NCI-H146 (cell line): Measurements from ENCODE around the gene C17orf58.
"Not testable (repeated sequence)": the region's sequence is repeated elsewhere in the genome, so short reads cannot be mapped to it uniquely, and the experiment has no call there.

Experiments used
- DNase-seq: peaks from one replicate; lab custom pipeline; 2025; lab: John Stamatoyannopoulos, UW

Gene C17orf58

GRCh38 chr17:67996301-67997171 is at the start of gene C17orf58:
TSS of gene C17orf58 (minus strand) at chr17:67996469. CDS start at chr17:67996198, 271 bp downstream.
- DNase-seq: not testable (repeated sequence)

- no peak for DNase-seq
These were observed 40.3 kb upstream of the C17orf58 start for GRCh38 chr17:68036304-68037147.

- DNase-seq: peak; percentile 100
These were observed 39.4 kb upstream of the C17orf58 start, which contains the start of gene KPNA2 for GRCh38 chr17:68035523-68036303. TSS of gene KPNA2 (plus strand) at chr17:68035735. CDS start at chr17:68037133, 1,398 bp downstream.

GRCh38 chr17:68035131-68035522 is 38.9 kb upstream of the C17orf58 start:
- DNase-seq: peak; percentile 100

- no peak for DNase-seq
These were observed 38.1 kb upstream of the C17orf58 start for GRCh38 chr17:68034452-68034776.

GRCh38 chr17:68033636-68034451 is 37.6 kb upstream of the C17orf58 start:
- DNase-seq: peak; percentile 36

- DNase-seq: peak; percentile 32
These were observed 33.4 kb upstream of the C17orf58 start for GRCh38 chr17:68029512-68030215.

- not testable (repeated sequence) for DNase-seq
These were observed 26.3 kb upstream of the C17orf58 start for GRCh38 chr17:68022547-68022946.

- no peak for DNase-seq
These were observed 25.7 kb upstream of the C17orf58 start for GRCh38 chr17:68021963-68022362.

- not testable (repeated sequence) for DNase-seq
These were observed 24.5 kb upstream of the C17orf58 start for GRCh38 chr17:68020791-68021190.

- DNase-seq: peak; percentile 72
These were observed 24.1 kb upstream of the C17orf58 start for GRCh38 chr17:68020409-68020756.

GRCh38 chr17:68019675-68020408 is 23.6 kb upstream of the C17orf58 start:
- DNase-seq: peak; percentile 92

GRCh38 chr17:68019336-68019674 is 23.0 kb upstream of the C17orf58 start:
- peak; percentile 70 for DNase-seq

GRCh38 chr17:68018493-68018892 is 22.2 kb upstream of the C17orf58 start:
- not testable (repeated sequence) for DNase-seq

GRCh38 chr17:68016838-68017237 is 20.6 kb upstream of the C17orf58 start:
- no peak for DNase-seq

GRCh38 chr17:68015081-68015723 is 18.9 kb upstream of the C17orf58 start:
- no peak for DNase-seq

- DNase-seq: no peak
These were observed 17.1 kb upstream of the C17orf58 start for GRCh38 chr17:68013385-68013784.

- DNase-seq: peak; percentile 10
These were observed 15.0 kb upstream of the C17orf58 start for GRCh38 chr17:68011199-68011665.

GRCh38 chr17:68006797-68007196 is 10.5 kb upstream of the C17orf58 start:
- no peak for DNase-seq
